SK-N-SH treated with all-trans-retinoic acid at 6 μM for 48 hours (cell line): Measurements from ENCODE around the gene POC1A.

Source experiments
- ATAC-seq: fragments of 200-7000 bp; cut with Tn5 transposase; 3 replicates; pipeline ENCODE4 v1.9.1; 2020; ENCODE audit warnings: mild to moderate bottlenecking, moderate library complexity
- ARNTL ChIP-seq: fragments of 450-650 bp; formaldehyde crosslinking; IDR thresholded peaks from 2 replicates; pipeline ENCODE4 v1.5.0; 2020; ENCODE audit warnings: low read depth, mild to moderate bottlenecking, moderate library complexity, borderline replicate concordance
- BACH2 ChIP-seq: fragments of 250-450 bp; sonication (Bioruptor Pico); IDR thresholded peaks from 2 replicates; pipeline ENCODE4 v1.9.0; 2021; ENCODE audit warnings: mild to moderate bottlenecking, borderline replicate concordance
- CSDC2 ChIP-seq: fragments of 250-450 bp; sonication (Bioruptor Pico); IDR thresholded peaks from 2 replicates; pipeline ENCODE4 v1.5.0; 2020; ENCODE audit warnings: mild to moderate bottlenecking, moderate library complexity
- CSRNP3 ChIP-seq: fragments of 250-450 bp; sonication (Bioruptor Pico); IDR thresholded peaks from 2 replicates; pipeline ENCODE4 v1.5.1; 2021; ENCODE audit warnings: mild to moderate bottlenecking, moderate library complexity
- ESRRG ChIP-seq: fragments of 250-450 bp; sonication (Bioruptor Pico); IDR thresholded peaks from 2 replicates; pipeline ENCODE4 v1.6.1; 2021; ENCODE audit warnings: mild to moderate bottlenecking
- GLIS3 ChIP-seq: fragments of 250-450 bp; sonication (Bioruptor Pico); IDR thresholded peaks from 2 replicates; pipeline ENCODE4 v1.5.0; 2020; ENCODE audit warnings: mild to moderate bottlenecking, moderate library complexity
- PATZ1 ChIP-seq: fragments of 250-450 bp; sonication (Bioruptor Pico); IDR thresholded peaks from 2 replicates; pipeline ENCODE4 v1.8.0; 2020; ENCODE audit warnings: mild to moderate bottlenecking, moderate library complexity, borderline replicate concordance
- POU6F1 ChIP-seq: fragments of 250-450 bp; sonication (Bioruptor Pico); IDR thresholded peaks from 2 replicates; pipeline ENCODE4 v1.8.0; 2021; ENCODE audit warnings: low read depth, mild to moderate bottlenecking, moderate library complexity, borderline replicate concordance
- PPARA ChIP-seq: fragments of 250-450 bp; sonication (Bioruptor Pico); IDR thresholded peaks from 2 replicates; pipeline ENCODE4 v1.5.0; 2020; ENCODE audit warnings: mild to moderate bottlenecking, borderline replicate concordance
- RARB ChIP-seq: fragments of 250-450 bp; sonication (Bioruptor Pico); IDR thresholded peaks from 2 replicates; pipeline ENCODE4 v1.8.0; 2021; ENCODE audit warnings: mild to moderate bottlenecking, moderate library complexity
- SNAI2 ChIP-seq: fragments of 250-450 bp; sonication (Bioruptor Pico); IDR thresholded peaks from 2 replicates; pipeline ENCODE4 v1.5.0; 2020; ENCODE audit warnings: mild to moderate bottlenecking, moderate library complexity
- TCF4 ChIP-seq: fragments of 250-450 bp; sonication (Bioruptor Pico); IDR thresholded peaks from 2 replicates; pipeline ENCODE4 v1.8.0; 2021; ENCODE audit warnings: mild to moderate bottlenecking, moderate library complexity, borderline replicate concordance
- TOX ChIP-seq: fragments of 250-450 bp; sonication (Bioruptor Pico); IDR thresholded peaks from 2 replicates; pipeline ENCODE4 v1.8.0; 2021; ENCODE audit warnings: mild to moderate bottlenecking, moderate library complexity, borderline replicate concordance
- TSHZ2 ChIP-seq: fragments of 250-450 bp; sonication (Bioruptor Pico); IDR thresholded peaks from 2 replicates; pipeline ENCODE4 v1.5.0; 2020; ENCODE audit warnings: mild to moderate bottlenecking, moderate library complexity
- ZC3H10 ChIP-seq: fragments of 250-450 bp; sonication (Bioruptor Pico); IDR thresholded peaks from 2 replicates; pipeline ENCODE4 v1.5.1; 2021; ENCODE audit warnings: mild to moderate bottlenecking, moderate library complexity
- ZFP3 ChIP-seq: fragments of 250-450 bp; sonication (Bioruptor Pico); IDR thresholded peaks from 2 replicates; pipeline ENCODE4 v1.5.0; 2020; ENCODE audit warnings: mild to moderate bottlenecking, moderate library complexity
- ZFP30 ChIP-seq: fragments of 450-650 bp; formaldehyde crosslinking; IDR thresholded peaks from 2 replicates; pipeline ENCODE4 v1.5.0; 2022; ENCODE audit warnings: mild to moderate bottlenecking, moderate library complexity
- ZNF565 ChIP-seq: fragments of 450-650 bp; formaldehyde crosslinking; conservative IDR thresholded peaks from 2 replicates; pipeline ENCODE4 v1.5.0; 2020; ENCODE audit warnings: low read depth, mild to moderate bottlenecking, moderate library complexity
- ZNF70 ChIP-seq: fragments of 450-650 bp; formaldehyde crosslinking; IDR thresholded peaks from 2 replicates; pipeline ENCODE4 v1.5.0; 2020; ENCODE audit warnings: mild to moderate bottlenecking, moderate library complexity
- ZNF8 ChIP-seq: fragments of 450-650 bp; formaldehyde crosslinking; IDR thresholded peaks from 2 replicates; pipeline ENCODE4 v1.5.0; 2020; ENCODE audit warnings: mild to moderate bottlenecking, moderate library complexity

Gene POC1A

GRCh38 chr3:52119099-52119498 lies 35.1 kb downstream of the POC1A start:
- no peak for ATAC-seq
- no peak for TF ChIP-seq TOX
- TF ChIP-seq ZNF565 (CRISPR knock-in tag), result no peak
- TF ChIP-seq TSHZ2 (CRISPR knock-in tag), result no peak
- no peak for TF ChIP-seq POU6F1 (CRISPR knock-in tag)
- no peak for TF ChIP-seq ZNF8
- TF ChIP-seq GLIS3 (CRISPR knock-in tag), result no peak
- no peak for TF ChIP-seq PATZ1
- no peak for TF ChIP-seq PPARA (CRISPR knock-in tag)
- TF ChIP-seq CSRNP3 (CRISPR knock-in tag), result no peak
- TF ChIP-seq ZFP3 (CRISPR knock-in tag), result no peak
- no peak for TF ChIP-seq TCF4 (CRISPR knock-in tag)
- no peak for TF ChIP-seq RARB (CRISPR knock-in tag)
- no peak for TF ChIP-seq ARNTL
- no peak for TF ChIP-seq ZFP30 (CRISPR knock-in tag)
- no peak for TF ChIP-seq ESRRG (CRISPR knock-in tag)
- no peak for TF ChIP-seq SNAI2 (CRISPR knock-in tag)
- TF ChIP-seq CSDC2 (CRISPR knock-in tag), result no peak
- TF ChIP-seq ZNF70 (CRISPR knock-in tag), result no peak
- no peak for TF ChIP-seq BACH2 (CRISPR knock-in tag)
- TF ChIP-seq ZC3H10, result no peak

- no peak for ATAC-seq
- TF ChIP-seq ZFP3 (CRISPR knock-in tag) (no peak), PATZ1 (no peak), ARNTL (no peak), RARB (CRISPR knock-in tag) (no peak), ESRRG (CRISPR knock-in tag) (no peak), PPARA (CRISPR knock-in tag) (no peak), ZNF8 (no peak)
These were observed 35.9 kb downstream of the POC1A start for GRCh38 chr3:52118156-52118875.

- no peak for ATAC-seq
- no peak for TF ChIP-seq ESRRG (CRISPR knock-in tag)
These were observed 36.7 kb downstream of the POC1A start for GRCh38 chr3:52117537-52117936.
